GM19043 (cell line): ENCODE results near the gene RYR2.

Experiments used
- ATAC-seq: cut with Tn5 transposase; IDR thresholded peaks from one replicate; pipeline ENCODE4 v1.9.1; 2021; ENCODE audit warnings: low read depth; ENCODE audit not compliant: unreplicated experiment

The RYR2 gene

DNA sequence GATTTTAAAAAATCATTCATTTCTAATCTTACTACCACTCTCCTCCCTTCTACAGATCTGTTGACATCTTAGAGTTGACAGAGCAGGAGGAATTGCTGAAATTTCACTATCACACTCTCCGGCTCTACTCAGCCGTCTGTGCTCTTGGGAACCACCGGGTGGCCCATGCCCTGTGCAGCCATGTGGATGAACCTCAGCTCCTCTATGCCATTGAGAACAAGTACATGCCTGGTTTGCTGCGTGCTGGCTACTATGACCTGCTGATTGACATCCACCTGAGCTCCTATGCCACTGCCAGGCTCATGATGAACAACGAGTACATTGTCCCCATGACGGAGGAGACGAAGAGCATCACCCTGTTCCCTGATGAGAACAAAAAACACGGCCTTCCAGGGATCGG, 572.0 kb downstream of the RYR2 start:
- ATAC-seq, result no peak

DNA sequence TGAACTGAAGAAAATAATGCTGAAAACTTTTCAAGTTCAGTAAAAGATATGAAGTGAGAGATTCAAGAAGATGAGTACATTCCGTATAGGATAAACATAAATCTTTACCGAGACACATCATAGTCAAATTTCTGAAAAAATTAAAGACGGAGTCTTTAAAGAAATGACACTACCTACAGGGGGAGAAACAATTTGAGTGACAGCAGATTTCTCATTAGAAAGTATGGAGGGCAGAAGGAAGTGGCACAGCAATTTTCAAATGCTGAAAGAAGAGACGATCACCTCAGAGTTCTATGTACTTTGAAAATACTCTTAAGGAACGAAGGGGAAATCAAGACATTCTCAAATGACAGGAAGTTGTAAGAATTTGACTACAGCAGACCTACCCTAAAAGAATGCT, 577.6 kb downstream of the RYR2 start:
- no peak for ATAC-seq

DNA sequence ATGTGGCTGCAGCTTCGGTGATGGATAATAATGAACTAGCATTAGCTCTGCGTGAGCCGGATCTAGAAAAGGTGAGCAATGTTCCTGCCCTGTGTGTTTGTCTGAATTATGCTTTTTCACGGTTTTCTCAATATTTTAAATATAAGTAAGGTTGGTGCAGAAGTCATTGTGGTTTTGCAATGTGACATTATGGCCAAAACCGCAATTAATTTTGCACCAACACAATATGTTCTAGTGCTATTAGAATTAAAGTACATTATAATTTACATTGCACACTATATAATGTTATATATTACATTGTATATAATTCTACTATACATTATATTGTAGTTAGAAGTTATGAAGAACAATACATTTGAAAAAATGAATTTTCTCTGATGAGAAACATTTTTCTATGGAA, 592.9 kb downstream of the RYR2 start:
- no peak for ATAC-seq

DNA sequence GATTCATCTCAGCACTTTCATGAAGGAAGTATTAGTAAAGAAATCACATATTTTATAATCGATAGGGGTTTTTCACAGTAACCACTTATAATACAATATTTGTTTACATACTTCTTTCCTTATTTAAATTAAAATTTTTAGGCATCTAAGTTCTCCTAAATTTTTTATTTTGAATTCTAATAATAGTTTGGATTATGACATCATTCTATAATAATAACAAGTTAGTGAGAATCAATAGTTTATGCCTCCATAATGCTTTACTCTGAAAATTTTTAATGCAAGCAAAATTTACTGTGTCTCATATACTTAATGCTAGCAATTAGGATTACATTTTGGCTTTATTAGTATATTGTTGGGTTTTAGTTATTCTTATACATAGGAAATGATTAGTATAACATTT, 596.6 kb downstream of the RYR2 start:
- ATAC-seq, result no peak

DNA sequence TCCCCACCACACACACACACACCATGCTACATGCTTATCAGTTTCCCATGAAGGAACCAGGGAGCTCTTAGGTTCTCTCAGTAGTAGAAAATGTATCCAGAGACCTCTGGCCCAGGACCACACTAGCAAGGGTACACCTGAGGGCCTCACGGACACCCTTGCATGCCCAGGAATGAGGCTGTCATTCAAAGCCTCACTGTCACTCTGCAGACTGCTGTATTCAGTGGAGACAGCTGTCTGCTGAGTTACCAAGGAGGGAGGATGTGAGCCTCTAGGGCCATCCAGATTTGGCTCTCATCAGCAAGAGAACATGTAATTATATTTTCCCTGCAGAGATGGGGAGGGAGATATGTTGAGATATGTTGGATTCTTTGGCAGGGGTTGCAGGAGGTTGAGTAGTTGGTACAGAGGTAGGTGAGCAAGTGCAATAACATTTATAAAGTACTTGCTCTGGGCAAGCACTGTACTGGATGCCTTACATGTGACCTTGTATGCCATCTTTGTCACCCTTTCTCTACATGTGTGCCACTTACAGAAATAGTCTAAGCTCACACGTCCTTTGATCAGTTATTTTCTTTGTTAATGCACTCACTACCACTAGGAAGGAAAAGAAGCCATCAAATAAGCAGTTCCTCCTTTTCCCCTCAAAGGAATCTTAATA, 598.2 kb downstream of the RYR2 start:
- ATAC-seq, result no peak

DNA sequence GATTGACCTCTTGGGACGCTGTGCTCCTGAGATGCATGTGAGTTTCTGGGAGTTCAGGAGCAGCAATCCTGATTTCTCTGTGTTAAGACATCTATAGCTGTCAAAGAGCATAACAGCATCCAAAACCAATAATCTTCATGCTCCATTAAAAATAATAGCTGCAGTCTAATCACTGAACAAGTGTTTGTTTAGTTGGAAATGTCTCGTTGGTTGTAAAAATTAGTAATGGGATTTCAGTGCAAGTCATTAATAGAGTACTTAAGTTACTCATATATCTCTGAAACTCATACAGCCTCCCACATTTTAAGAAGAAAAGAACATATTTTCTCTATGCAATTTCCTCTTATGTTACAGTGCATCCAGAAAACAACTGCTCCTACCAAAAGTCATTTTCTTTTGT, 599.0 kb downstream of the RYR2 start:
- no peak for ATAC-seq

DNA sequence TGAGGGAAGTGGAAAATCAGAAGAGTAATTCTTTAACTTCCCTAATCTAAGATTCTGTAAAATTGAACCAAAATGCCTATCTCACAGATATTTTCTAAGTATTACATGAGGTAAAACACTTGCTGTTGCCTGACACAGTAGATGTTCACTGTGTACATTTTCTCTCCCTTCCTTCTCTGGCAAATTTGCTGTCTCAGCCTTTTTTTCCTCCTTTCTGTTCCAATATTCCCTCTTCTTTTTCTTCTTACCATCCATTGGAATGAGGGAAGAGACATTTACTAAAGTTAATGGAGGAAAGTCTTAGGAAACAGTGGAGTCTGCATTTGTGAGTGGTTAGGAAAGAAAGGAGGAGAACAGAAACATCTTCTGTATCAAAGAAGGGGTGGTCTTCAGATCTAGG, 608.8 kb downstream of the RYR2 start:
- no peak for ATAC-seq

DNA sequence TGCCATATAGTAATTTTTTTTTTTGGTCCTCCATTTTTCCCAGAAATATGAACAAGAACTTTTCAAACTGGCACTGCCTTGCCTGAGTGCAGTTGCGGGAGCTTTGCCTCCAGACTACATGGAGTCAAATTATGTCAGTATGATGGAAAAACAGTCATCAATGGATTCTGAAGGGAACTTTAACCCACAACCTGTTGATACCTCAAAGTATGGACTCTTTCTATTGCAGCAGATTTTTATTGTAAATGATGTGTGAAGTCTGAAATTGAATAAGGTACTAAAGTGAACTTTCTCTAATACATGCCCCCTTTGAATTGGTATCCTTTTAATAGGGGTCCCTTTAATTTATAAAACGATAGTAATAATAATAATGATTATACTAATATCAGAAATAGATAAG, 613.8 kb downstream of the RYR2 start:
- no peak for ATAC-seq

DNA sequence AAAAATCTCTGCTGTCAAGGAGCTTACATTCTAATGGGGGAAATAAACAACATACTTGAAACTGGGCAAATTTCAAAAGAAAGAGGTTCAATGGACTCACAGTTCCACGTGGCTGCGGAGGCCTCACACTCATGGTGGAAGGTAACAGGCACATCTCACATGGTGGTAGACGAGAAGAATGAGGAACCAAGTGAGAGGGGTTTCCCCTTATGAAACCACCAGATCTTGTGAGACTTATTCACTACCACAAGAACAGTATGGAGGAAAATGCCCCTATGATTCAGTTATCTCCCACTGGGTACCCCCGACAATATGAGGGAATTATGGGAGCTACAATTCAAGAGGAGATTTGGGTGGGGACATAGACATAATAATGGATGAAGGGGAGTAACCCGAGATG, 622.4 kb downstream of the RYR2 start:
- ATAC-seq, result no peak

DNA sequence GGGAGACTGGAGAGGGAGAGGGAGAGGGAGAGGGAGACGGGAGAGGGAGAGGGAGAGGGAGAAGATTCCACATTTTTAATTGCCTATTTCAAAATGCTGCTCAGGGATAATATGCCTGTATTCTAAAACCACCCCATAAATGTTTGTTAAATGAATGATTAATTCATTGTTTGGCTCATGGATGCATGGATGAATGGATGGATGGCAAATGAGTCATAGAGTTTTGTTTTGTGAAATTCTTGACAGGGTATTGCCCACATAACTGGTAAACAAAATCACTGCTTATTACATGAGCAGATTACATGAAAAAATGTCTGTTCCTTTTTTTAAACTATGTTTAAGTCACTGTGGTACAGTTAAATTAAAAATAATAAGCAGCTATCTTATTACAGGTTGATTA, 628.3 kb downstream of the RYR2 start:
- ATAC-seq, result no peak

DNA sequence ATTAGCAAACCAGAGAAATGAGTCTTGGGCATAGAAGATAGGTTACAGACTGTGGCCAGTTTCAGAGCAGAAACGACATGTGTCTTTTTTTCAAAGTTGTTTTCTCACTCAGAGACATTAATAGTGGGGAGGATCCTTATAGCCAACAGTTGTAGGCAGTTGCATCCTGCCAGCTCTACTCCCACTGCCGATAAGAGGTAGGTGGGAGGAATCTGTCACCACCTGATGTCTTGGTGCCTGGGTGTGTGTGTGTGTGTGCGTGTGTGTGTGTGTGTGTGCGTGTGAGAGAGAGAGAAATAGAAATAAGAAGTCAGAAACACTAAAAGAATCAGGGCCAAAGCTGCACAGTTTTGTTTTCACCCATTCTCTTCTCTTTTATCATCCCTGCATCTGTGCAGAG, 629.3 kb downstream of the RYR2 start:
- ATAC-seq, result no peak

DNA sequence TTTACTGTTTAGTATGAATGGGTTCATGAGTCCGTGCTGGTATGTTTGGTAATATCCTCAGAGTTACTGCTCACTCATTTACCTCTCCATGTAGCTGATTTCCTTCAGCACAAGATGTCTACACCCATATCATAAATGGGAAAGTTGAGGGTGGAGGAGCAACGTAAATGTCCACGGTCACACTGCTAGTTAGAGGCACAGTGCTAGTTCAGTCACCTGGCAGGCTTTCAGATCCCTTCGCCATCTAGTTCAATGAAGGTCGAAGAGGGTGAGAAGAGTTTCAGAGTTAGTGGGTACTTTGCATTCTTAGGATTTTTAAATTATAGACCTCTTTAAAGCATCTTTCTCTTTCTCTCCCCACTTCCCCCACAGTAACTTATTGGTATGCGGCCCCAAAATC, 630.0 kb downstream of the RYR2 start:
- ATAC-seq, result no peak

DNA sequence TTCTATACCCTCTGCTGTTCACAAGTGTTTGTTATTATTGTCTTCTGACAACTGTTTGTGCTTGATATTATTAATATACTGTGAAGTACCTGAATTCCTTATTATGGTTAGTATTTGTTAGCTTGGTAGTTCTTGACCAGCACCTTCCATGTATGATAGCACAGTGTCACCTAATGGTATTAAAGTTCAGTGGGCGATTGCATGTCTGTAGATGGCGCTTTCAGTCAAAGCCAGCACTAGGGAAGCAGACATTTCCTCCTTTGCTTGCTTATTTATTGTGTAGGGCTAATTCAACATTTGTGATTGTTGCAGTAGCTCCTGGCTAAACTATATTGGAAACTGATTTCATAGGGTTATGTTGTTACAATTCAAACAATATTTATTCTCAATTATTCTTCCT, 630.8 kb downstream of the RYR2 start:
- ATAC-seq, result no peak

DNA sequence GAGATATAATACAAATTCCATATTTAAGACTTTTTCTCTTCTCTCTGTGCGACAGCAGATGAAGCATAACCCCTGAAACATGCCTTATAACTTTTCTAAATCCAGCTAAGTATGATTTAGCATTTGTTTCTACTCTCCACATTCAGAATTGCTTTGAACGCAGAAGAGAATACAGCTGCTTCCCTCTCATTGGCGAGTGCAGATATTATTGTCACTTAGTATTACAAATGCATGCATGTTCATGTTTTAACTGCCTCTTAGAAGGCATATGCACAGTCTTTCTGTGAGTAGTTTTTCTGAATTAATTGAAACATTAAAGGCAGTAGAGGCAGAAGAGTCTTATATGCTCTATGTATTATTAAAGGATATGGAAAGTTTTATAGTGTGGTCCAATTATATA, 631.6 kb downstream of the RYR2 start:
- ATAC-seq, result no peak

DNA sequence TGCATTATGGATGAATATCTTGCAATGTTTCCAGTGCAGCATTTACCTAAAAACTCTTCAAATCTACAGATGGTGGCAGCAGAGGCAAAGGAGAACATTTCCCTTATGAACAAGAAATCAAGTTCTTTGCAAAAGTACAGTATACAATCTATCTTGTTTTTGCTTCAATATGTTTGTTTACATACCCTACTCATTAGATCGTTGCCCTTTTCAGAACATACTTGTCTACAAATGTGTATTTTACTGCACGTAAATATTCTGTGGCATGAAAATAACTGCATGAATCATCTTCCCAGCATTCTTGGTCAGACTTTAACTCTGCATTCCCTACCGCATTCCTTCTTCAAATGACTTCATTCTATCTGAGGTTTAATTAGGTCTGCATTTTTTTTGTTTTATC, 636.0 kb downstream of the RYR2 start:
- ATAC-seq, result no peak

DNA sequence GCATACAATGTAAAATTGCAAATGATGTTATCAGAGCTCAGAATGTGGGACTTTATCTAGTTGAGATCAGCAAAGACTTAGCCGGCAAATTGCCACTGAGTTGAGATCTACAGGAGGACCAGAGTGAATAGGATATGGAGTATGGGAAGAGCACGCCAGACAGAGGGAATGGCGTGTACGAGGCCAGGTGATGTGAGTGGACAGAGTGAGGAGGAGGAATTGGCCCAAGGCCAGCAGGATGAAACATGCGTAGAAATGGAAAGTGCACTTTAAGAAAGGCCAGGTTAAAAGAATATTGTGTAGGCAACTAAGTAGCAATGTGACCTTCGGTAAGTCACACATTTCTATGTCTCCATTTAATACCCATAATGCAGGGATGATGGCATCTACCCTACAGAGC, 637.7 kb downstream of the RYR2 start:
- ATAC-seq, result no peak

DNA sequence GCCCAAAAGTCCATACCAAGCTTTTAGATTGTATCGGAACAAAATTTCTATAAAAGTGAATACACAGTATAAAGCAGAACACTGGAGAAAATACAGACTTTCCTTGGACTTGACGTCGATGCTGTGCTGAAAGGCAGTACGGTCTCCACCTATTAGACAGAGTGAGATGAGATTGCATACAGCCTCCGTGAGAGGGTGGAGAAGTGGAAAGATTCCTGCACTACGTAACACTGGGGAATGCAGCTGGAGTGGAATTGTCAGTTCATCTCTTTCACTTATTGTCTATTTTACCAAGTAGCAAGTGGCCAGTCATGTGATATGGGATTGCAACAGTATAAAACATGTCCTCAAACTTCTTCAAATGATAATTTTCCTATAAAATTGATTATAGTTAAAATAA, 639.2 kb downstream of the RYR2 start:
- ATAC-seq, result no peak

DNA sequence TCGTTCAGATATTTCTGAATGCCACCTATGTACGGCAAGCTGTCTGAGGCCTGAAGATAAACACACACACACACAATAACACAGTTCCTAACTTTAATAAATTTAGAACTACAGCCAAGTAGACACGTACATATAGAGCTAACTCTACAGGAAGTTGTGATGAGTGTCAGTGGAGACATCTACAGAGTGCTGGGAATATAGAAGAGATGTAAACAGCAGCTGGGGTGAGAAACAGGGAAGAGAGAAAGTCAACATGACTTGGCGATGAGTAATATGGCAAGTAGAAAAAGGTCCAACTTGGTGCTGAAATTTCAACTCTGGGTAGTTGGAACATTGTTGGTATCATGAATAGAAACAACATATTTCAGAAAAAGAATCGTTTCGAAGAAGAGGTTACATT, 642.3 kb downstream of the RYR2 start:
- no peak for ATAC-seq

DNA sequence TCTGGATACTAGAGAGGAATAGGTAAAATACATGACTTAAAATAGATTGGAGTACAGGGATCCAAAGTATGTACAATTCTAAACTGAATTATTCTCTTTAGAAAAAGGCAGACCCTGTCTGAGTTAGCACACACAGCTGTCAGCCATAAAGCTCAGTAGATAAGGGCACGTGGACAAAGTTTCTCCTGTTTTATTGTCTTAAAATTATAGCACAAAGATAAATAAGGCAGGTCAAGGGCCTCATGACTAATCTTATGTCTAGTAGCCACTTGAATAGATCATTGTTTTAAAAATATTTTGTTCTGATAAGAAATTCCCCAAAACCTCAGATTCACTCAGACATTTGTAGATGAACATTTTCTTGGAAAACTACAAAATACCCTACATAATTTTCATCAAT, 643.6 kb downstream of the RYR2 start:
- no peak for ATAC-seq

DNA sequence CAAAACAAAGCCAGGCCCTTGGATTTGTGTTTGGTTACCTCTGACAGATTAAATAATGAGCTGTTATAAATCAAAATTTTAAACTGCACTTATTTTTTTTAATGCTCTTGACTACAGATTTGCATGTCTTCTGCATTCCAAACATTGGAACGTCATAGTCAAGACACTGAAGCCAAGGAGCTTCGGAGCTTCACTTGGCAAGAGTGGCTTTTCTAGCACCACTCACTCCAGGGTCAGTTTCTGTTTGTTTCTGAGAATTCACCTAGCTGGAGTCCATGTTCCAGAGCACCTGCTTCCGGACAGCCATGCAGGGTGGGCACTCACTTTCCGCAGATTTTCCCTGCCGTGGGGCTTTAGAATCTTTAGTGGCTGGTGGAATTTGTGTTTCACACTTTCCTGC, 645.8 kb downstream of the RYR2 start:
- no peak for ATAC-seq

DNA sequence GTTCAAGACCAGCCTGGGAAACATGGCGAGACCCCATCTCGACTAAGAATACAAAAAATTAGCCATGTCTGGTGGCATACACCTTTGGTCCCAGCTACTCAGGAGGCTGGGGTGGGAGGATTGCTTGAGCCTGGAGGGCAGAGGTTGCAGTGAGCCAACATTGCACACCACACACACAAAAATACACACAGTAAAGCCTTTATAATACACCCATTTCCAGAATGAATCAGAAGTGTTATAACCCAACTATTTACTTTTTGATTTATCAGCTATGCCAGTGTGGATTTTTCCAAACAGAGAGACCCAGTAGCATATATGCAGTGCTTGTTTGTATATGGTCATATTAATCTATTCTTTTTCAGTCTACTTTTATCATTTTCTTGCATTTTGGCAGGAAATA, 648.7 kb downstream of the RYR2 start:
- ATAC-seq, result no peak

DNA sequence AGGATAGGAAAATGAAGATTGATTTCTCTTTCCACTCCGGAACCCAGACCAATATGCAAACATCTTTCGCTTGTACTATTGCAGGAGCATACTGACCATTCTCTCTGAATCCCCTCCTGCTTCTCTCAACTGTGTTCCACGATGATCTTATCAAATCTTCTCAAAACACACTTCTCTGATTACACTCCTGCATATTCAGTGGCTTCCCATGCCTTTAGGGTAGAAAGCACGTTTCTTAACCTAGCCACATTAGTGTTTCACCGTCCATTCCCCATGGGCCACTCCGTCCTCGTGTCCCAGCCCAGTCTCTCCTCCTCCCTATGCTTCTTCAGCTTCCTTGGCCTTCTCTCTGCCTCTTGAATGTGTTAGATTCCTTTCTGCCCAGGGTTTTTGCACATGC, 650.3 kb downstream of the RYR2 start:
- ATAC-seq, result no peak

DNA sequence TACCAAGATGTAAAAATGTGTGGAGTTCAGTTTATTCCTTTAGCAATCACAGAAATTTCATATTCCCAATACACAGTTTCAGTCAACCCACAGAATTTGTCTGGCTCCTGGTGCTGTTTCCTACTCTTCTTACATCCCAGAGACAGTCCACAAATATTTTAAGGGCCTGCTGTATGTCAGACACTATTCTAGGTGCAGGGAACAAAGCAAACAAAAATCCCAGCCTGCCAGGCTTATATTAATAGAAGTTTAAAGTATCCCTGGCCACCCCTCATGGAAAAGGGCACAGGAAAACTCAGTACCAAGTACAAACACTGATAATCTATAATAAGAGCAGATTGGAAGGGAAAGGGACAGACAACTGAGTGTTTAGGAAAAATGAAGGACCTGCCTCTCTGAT, 653.9 kb downstream of the RYR2 start:
- no peak for ATAC-seq
